ENCODE data around the gene PPP2R5E.

Gene PPP2R5E

DNA sequence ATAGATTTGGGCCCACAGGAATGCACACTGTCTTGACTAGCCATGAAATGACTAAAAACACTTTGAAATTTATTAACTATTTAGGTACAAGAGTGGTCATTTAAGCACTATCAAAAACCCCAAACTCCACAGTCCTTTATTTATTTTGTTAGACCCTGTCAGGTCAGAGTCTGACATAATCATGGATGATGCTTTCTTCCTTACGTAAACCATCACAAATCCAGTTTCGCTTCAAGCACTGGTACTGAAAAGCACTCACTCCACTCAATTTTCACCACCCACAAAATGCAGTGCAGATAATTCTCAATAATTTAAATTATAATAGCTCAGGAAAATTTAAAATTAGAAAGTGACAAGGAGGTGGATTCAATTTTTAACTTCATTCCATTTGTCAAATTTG is 25.8 kb downstream of the PPP2R5E start:
- DNase-seq: no peak

DNA sequence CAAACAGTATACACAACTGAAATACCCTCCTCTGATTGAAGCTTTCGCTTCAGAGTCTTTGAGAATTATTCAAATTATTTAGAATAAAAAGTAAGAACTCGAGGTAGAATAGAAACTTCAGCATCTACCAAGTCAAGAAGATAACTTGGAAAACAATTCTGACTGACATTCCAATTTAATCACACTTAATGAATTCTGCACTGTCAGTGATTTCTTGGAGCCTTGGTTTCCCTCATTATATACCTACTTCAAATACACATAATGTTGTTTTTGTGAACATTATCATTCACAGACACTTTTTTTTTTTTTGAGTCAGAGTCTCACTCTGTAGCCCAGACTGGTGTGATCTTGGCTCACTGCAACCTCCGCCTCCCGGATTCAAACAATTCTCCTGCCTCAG is 27.9 kb downstream of the PPP2R5E start:
- DNase-seq: no peak

DNA sequence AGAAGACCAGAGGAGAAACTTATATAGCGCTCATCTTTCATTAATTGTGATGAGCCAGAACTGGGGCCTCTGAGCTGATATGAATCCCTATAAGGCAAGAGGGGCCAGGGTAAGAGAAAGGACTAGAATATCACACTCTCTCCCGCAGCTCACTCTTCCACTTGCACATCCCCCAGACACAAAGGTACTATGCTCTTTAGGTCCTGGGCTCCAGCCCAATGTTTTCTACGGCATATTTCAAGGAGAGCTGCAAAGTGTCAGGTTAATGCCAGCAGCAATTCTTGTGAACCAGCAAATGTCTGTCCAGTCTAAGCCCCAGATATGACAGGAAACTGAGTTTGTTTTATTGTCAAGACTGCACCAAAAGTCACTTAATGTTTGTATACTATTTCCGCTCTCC is 29.4 kb downstream of the PPP2R5E start:
- DNase-seq: no peak

DNA sequence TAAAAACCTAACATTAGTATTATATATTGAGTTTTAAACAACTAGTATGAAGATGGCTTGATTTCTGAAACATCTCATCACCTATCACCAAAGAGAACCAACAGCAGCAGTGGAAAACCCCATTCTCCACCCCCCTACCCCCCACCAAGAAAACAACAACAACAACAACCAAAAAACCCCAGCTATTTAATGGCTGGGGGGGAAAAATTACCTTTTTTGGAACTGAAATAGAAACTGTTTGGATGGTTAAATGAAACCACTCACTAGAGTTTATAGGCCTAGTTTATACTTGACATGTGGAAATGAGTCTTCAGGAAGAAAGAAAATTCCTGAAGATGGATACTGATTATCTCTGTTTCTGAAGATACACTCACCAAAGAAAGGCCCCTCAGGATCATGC is 30.3 kb downstream of the PPP2R5E start:
- DNase-seq: no peak

DNA sequence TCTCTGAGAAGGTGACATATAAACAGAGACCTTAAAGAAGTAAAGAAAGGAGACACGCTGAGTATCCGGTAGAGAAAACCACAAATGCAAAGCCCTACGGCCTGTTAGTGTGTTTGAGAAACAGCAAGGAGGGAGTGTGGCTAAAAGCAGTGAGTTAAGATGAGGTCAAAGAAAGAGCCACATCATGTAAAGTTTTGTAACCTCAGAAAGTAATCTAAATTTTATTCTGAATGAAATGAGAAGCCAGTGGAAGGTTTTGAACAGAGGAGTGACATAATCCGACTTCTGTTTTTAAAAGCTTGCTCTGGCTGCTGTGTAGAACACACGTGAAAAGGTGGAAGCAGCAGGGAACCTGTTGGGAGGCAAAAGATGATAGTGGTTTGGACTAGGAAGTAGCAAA is 32.6 kb downstream of the PPP2R5E start:
- DNase-seq: no peak

DNA sequence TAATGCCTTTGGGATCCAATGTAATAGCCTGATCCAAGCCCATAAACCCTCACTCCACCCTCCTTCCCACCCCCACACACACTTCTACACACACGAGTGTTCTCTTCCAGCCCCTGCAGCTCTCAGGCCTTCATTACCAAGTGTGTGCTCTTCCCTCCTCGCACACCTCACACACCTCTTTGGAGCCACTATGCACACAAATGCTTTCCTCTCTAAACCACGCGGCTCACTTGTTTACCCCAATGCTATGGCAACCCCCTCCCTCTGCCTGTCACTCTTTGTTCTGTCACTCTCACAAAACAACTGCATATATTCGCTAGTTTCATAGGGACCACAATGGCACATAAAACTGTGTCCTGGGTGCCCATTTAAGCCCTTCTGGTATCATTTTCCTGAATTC is 35.1 kb downstream of the PPP2R5E start:
- DNase-seq: no peak

DNA sequence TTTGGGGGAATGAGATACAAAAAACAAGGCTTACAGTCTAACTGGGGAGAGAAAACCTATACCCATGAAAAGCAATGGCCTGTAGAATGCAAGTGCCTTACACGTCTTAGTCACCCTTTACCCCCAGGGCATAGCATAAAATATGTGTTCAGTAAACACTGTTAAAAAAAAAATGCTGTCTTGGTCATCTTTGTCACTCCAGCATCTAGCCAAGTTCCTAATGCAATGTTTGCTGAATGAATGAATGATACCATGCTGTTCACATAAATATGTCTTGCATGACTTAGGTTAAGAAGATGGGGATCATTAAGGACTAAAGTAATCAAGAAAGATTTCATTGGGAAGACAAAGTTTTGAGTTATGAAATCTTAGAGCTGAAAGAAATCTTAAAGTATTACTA is 38.5 kb downstream of the PPP2R5E start:
- no peak for DNase-seq

DNA sequence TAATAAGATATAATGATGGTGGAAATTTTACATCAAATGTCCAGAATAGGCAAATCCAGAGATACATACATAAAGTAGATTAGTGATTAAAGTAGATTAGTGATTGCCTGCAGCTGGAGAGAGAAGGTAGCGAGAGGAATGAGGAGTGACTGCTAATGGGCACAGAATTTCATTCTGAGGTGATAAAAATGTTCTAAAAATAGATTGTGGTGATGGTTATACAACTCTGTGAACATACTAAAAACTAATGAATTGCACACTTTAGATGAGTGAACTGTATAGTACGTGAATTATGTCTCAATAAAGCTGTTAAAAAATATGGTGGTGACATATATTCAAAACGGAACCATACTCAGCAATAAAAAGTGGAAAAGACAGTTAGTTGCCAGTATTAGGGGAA is 41.7 kb downstream of the PPP2R5E start:
- no peak for DNase-seq

DNA sequence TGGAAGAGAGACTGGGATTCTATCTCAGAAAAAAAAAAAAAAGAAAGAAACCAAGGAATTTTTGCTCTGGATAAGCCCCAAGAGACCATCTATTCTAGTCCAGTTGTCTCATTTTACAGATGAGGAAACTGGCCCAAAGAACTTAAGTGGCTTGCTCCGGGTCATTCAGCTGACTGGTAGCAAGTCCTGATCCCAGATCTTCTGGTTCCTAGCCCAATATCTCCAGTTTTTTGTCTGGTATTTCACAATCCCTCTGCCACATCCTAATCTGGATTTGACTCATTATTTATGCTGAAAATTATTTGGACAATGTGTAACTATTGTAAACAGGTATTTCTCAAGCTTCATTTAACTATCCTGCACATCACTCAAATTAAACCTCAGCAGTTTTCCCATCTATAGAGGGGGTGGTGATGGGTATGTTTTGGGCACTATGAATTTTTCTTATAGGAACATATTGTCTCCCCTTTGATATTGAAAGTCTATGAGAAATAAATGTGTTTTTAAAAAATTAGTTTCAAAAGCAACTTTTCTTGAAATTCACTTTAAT is 43.4 kb downstream of the PPP2R5E start:
- DNase-seq: no peak

DNA sequence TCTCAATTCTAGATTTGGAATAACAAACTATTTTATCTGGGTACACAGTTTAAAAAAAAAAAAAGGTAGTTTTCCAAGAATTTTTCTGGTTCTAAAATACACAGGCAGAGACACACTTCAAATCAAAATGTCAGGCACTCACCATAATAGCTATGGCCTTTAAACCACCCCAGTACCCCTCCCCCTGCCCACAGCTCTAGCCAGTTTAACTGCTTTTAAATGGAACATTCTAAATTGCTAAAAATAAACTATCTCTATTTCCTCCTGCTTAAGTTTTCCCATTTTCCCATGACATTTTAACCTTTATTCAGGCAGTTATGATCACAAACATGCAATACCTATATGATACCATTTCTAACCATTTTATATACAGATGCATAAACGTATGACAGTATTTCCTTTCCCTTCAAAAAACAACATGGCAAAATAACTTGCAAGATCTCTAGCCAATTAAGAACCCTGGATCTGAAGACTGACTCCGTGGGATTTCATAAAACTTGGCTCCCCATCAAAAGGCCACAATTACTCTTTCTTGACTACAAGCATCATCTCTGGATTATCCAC is 46.3 kb downstream of the PPP2R5E start:
- no peak for DNase-seq

DNA sequence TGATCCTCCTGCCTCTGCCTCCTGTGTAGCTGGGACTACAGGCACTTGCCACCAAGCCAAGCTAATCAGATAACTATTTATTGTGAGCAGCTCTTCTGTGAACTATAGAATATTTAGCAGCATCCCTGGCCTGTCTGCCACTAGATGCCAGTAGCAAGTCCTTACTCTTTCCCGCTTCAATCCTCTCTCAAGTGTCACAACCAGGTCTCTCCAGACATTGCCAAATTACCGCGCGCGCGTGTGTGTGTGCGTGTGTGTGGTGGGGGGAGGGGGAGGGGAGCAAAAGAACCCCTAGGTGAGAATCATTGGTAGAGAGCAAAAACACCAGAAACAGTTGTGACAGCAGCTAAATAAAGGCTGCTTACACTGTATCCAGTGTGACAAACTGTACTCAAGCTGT is 49.9 kb downstream of the PPP2R5E start:
- no peak for DNase-seq

DNA sequence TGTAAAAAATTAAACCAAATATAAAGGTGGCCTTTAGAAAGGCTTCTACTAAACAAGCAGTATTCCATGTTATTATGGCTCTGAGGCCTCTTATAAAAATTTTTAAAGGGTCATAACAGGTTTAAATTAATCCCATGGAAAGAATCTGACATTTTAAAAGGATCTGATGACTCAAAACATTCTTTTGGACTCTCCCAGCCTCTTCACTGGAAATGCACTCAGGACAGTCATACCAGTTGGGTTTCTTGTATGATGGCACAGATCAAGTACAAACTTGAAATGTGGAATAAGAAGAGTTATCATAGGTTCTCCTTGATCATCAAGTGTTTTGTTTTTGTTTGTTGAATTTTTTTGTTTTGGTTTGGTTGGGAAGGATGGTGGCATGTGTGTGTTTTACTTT is 50.8 kb downstream of the PPP2R5E start:
- DNase-seq: no peak

DNA sequence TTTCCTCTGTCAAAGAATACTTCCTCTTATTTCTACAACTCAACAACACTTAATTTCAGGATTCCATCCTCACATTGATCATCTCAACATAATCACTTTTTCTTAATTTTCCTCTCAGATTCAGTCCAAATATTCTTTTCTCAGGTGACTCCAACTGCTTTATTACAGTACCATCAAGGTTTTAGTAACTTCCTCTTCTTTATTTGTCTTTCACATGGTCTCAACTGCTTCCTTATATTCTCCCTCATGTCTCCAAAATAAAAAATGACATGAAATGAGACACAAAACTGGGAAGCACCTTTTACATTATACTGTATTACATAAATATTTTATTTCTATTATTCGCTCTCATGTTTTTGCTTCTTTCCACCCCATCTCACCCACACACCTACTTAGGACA is 55.5 kb downstream of the PPP2R5E start:
- no peak for DNase-seq

DNA sequence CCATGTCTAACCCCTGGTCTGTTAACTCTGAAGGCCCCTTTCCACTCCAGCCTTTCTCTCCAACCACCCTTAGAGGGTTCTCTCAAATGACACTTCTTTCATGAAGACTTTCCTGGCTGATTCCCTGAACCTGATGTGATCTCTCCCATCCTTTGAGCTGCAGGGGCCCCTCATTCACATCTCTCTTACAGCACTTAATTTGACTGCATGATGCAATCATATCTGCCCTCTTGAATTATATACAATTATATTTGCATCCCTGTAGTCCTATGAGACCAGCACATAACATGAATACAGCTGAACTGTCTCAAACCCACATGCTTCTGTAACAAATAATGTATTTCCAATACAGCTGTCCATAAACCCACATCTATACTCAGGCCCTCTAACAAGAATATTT is 56.4 kb downstream of the PPP2R5E start:
- no peak for DNase-seq

DNA sequence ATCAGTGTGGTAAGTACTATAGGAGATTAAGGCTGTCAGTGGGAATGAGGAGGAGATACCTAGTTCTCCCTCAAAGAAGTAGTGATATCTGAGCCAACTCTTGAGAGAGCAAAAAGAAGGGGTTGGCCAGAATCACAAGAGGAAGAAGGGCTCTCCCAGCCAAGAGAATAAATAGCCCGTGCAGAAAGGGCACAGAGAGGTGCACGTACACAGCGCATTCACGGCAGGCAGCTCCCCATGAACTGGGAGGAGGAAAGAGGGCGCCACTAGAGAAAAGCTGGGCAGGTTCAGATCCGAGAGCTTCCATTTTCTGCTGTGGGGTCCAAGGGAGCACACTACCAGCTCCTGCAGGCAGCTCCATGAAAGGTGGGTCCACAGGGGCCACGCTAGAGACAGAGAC is 59.9 kb downstream of the PPP2R5E start:
- DNase-seq: no peak

DNA sequence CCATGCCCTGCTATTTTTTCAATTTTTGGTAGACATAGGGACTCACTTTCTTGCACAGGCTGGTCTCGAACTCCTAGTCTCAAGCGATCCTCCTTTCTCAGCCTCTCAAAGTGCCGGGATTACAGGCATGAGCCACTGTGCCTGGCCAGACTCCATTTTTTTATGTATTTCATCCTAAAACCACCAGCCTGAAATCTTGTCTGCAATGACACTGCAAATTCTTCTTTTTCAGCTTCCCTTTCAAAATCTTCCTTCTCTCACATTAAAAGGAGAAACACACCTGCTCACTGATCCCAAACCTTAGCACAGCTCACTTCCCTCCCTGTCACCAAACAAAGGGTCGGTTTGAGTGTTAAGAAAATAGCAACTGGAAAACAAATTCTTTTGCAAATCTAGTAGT is 62.6 kb downstream of the PPP2R5E start:
- no peak for DNase-seq

DNA sequence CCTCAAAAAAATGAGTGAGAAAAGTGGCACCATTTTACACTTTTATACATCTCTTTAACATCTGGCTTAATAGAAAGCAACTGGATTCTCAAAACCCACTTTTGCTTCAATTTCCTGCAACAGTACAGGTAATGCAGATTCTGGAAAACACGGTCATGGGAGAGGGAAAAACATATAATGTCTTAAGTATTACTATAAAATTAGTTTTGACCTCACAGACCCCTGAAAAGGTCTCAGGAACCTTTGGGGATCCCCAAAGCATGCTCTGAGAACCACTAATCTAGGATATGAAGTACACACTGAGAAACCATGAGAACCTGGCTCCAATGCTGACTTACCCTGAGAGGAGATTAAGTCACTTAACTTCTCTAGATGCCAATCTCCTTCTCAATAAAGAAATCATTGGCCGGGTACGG is 64.7 kb downstream of the PPP2R5E start:
- no peak for DNase-seq

DNA sequence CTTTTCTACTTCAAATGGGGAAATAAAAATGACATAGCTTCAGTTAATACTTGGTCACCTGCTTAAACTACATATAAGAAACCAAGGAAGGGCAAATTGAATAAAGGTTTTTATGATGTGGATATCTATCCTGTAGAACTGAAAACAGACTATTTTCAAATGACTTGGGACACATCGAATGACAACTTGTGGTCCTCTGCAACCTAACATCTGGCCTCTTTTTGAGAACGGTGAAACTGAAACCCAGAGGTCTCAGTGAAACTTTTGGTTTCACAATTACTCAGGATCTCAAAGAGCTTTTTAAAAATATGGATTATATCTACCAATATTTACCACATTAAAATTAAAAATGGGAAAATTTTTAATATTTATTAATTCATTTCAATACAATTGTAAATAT is 65.2 kb downstream of the PPP2R5E start:
- DNase-seq: no peak

DNA sequence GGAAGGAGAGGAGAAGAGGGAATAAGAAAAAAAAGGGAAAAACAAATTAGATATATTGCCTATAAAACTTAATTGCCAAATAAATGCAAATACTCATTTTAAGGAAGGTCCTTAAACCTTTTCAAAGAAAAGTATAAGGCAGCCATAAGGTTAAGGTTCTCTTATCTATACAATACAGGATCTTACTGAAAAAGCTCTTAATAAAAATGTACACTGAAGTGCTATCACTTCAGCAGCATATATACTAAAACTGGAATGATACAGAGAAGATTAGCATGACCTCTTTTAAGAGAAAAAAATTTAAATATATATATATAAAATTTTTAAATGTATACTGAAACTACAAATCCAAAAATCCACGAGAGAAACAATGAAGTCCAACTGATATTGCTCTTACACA is 65.6 kb downstream of the PPP2R5E start:
- DNase-seq: no peak

DNA sequence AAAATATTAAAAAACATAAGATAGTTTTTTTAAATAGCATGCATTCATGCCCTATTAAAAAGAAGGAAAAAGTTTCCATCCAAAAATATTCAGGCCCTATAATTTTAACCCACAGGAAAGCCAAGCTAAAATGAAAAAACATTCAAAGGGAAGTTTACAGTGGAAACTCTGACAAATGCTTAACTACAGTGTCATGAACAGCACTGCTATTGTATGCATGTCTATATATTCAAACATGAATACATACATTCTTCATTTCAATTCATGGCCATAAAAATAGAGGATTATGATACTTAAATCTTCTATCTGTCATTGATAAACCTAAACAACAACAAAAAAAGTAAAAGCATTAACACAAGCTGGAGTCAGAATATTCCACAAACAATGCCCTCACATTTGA is 67.4 kb downstream of the PPP2R5E start:
- DNase-seq: no peak

DNA sequence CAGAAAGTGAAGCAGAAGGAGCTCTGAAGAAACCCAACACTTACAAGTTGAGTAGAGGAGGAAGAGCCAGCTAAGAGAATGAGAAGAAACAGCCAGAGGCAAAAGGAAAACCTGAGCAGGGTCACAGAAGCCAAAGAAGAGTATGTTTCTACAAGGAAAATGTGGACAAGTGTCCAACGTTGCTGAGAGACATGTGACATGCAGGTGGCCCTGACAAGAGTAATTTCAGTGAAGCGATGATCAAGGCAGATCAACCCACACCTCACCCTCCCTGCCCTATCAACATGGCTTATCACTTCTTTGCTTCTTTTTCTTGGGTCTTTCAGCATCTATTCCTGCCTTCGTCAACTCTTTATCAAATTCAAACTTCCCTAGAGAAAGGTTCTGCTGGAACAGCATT is 68.3 kb downstream of the PPP2R5E start:
- DNase-seq: no peak

DNA sequence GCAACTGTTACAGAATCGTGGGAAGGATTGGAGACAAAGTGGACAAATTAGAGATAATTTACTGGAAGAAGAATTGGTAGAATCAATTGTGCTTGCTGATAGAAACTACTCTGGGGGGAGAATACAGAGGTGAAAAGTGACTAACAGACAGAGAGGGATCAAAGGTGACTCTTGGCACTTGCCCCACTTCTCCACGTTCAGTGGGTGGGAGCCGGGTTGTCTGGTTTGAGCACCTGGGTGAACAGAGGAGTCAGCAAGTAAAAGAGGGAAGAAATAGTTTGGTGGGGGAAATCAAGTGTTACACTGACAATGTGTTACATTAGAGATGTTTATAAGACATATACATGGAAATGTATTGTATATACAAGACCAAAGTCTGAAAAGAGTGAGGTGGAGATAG is 69.1 kb downstream of the PPP2R5E start:
- no peak for DNase-seq

DNA sequence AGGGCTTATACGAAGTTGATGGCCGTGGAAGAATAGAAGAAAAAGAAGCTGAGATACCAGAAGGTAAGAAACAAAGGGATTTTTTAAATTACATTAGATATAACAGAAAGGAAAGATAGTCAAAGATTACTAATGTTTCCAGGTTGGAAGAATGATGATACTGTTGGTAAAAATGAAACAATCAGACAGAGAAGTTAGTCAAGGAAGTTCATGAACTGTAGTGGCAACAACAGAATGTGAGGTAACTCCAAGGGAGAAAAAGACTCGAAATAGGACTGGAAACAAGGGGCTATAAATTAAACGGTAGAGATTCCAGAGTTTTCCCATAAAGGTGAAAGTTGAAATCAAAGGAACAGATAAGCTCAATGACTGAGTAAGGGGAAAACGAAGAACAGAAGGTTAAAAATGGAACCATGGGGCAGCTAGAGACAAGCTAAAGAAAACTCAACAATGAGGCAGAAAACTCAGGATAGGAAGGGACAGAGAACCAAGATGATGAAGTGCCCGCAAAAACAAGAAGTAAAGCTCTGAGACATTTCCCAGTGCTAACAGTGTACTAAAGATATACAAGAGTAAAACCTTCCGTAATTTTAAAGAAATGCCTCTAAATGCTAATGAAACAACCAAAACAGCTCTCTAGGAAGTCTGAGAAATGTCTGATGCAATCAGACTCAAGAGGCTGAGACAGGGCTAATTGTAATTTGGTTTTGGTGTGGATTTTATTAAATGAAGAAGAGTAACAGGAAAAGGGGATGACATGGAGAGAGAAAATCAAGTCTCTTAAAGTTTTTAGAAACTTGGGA is 70.0 kb downstream of the PPP2R5E start:
- DNase-seq: no peak

DNA sequence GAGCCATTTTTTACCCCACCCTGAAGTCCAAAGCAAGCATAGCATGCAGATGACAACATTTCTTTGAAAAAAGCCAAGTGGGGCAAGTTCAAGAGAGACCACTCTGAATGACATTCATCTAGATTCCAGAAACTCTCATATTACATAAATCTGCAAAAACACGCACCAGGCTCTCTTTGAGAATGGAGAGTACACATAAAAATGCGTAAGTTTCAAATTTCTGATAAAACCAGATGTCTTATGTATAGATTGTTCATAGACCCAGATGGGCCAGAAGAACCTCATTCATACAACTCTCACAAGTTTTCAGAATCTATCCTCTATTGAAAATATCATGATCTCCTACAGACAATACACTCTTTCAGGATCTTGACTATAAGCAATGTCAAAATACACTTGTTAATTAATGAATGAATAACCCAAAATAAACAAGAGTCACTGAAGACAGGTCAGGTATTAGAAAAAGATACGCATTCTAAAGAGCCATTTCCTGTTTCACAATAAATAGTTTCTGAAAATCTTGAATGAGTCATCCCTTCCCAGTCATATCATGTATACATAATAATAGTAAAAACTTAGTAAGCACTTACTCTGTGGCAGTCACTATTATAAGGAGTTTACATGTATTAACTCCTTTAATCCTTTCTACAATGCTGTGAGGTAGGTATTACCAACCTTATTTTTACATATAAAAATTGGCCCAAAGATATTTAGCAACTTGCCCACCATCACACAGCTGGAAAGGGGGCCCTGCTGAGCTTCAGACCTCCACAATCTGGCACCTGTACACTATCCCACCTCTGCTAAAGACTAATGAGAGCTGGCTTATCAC is 72.0 kb downstream of the PPP2R5E start:
- DNase-seq: no peak
